Stimulated activated CD8-positive, alpha-beta memory T cell treated with anti-CD3 and anti-CD28 coated beads, Interleukin-4, amount 100 ng/mL, for 4 hours (primary cell): Measurements from ENCODE around the gene PTPRK.
"Not testable (repeated sequence)": the region's sequence is repeated elsewhere in the genome, so short reads cannot be mapped to it uniquely, and the experiment has no call there.

Experiments
- DNase-seq, 2 donors: peaks; one replicate each; pipeline ENCODE4 v3.0.0-alpha.2; 2020; ENCODE audit warnings: low read depth in 2 of 2, low spot score in 1 of 2

The PTPRK gene

DNA sequence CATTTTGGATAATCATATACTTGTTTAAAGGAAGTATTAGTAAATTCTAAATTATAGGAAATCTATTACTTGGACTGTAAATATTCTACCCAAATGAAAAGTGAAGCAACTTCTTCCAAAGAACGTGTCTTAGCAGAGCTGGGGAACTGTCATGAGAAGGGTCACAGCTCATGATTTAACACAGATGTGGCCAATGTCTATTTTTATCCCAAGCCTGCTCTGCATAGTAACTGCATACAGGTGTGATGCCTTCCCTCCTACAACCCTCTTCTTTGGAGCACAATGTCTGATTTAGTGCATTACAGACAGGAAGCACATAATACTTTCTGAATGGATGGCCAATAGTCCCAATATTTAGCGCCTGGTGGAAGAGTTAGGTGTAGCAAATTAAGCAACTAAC is 480.9 kb downstream of the PTPRK start:
- no peak for DNase-seq

- no peak for DNase-seq
These were observed 483.4 kb downstream of the PTPRK start for GRCh38 chr6:128036808-128037570.

DNA sequence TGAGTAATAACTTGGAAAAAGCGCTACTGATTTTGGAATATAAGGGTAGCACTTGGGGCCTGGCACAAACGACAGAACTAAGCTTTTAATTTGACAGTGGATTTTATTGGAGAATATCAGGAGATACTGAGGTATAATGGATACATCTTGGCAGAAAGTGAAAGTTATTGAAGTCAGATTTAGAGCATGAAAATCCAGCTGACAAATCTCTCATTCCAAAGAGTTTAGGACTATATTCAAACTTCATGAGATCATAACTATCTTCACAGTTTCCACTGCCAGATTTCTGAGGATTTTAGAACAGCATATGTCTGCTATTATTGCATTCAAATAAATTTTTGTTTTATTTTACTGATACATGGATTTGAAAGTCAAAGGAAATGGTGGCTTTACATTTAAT is 487.2 kb downstream of the PTPRK start:
- no peak for DNase-seq

DNA sequence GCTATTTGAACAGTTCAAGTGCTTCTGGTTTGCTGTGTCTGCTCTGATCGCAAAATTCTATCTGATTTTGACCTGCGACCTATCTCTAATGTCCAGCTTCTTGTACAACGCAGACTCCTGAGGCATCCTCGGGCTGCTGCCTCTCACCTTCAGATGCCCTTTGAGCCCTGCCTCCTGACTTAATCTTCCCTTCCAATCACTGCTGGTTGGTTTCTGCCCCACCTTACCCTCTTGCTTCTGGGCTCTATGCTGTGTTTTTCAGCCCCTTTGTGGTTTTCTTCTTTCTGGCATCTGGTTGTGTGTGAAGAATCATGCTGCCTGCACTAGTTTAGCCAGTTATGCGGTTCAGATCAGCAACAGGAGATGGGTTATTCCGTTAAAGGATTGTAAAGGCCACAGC is 488.4 kb downstream of the PTPRK start:
- no peak for DNase-seq

DNA sequence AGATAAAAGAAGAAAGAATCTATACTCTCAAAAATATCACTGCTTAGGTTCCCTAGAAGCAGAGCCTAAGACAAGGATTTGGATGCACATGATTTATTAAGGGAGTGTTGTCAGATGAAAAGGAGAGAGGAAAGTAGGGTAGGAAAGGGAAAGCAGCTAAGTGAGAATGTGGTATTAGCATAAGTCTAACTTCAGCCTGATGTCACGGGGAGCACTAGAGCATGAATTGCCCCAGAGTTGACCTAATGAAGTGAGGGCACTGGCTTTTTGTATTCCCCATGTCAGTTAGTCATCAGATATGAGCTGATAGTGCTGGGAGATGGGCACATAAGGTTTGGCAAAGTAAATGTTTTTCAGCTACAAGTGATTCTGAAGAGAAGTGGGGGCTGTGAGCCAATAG is 490.6 kb downstream of the PTPRK start:
- no peak for DNase-seq

DNA sequence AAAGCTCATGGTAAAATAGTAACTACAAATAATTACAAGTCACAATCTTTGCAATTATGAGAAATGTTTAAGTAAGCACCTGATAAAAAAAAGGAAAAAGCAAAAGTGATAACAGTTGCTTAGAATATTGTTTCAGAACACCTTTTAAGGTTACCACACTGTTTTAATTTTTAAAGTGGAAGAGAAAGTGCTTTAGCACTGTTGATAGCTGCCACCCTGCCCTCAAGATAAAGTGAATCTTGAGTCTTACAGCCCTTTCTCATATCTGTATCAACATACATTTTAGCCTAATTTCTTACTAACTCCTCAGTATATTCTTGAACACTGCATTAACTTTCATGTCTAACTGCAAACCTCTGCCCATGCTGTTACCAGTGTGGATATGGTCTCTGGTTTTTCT is 492.2 kb downstream of the PTPRK start:
- DNase-seq, result no peak

DNA sequence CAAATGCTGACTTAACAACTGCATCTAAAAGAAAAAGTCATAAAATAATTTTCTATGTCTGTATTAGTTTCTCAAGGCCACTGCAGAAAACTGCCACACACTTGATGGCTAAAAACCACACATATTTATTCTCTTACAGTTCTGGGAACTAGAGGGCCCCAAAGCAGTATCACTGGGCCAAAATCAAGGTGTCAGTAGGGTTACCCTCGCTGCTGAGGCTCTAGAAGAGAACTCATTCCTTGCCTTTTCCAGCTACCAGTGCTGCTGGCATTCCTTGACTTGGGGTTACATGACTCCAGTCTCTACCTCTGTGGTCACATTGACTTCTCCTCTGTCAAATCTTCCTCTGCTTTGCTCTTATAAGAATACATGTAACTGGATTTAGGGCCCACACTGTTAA is 494.9 kb downstream of the PTPRK start:
- no peak for DNase-seq

GRCh38 chr6:128024969-128025368 is 495.4 kb downstream of the PTPRK start:
- DNase-seq, result no peak

GRCh38 chr6:128024046-128024445 is 496.4 kb downstream of the PTPRK start:
- DNase-seq, result no peak

- DNase-seq, result no peak
These were observed 501.6 kb downstream of the PTPRK start for GRCh38 chr6:128018821-128019220.

DNA sequence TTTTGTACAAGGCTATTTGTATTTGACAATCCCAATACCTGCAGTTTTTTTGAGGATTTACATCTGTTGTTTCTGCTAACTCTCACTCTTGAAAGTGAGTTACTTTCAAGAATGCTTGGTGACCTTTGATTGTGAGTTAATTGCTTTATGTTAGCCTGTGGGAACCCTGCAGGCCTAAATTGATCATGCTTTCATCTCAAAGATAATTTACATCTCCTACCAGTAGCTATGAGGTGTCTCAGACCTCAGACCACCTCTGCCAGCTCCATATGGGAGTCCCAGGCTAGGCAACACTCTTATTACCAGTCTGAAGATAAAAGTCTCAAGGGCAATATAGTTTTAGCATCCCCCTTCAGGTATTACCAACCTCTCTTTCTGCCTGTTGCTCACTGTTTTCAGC is 503.1 kb downstream of the PTPRK start:
- DNase-seq, result no peak

DNA sequence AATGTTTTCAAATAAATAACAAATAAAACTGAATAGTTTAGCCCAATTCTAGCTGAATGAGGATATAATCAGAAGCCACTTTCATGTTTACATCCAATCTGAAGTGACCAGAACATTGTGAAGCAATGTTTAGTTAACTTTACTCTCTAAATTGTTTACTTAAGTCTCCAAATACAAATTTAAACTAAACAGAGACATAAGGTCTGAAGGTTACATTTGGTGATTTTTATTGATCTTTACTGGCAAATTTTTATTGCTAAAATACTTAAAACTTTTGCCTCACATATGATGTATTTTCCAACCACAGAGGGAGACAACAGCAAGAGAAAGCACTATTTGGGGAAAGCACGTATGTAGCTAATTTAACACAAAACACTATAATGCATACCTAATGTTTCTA is 512.7 kb downstream of the PTPRK start:
- no peak for DNase-seq

- no peak for DNase-seq
These were observed 515.4 kb downstream of the PTPRK start for GRCh38 chr6:128005009-128005408.

GRCh38 chr6:128000363-128000762 is 520.0 kb downstream of the PTPRK start:
- DNase-seq, result no peak

GRCh38 chr6:127998985-127999384 is 521.4 kb downstream of the PTPRK start:
- no peak for DNase-seq

DNA sequence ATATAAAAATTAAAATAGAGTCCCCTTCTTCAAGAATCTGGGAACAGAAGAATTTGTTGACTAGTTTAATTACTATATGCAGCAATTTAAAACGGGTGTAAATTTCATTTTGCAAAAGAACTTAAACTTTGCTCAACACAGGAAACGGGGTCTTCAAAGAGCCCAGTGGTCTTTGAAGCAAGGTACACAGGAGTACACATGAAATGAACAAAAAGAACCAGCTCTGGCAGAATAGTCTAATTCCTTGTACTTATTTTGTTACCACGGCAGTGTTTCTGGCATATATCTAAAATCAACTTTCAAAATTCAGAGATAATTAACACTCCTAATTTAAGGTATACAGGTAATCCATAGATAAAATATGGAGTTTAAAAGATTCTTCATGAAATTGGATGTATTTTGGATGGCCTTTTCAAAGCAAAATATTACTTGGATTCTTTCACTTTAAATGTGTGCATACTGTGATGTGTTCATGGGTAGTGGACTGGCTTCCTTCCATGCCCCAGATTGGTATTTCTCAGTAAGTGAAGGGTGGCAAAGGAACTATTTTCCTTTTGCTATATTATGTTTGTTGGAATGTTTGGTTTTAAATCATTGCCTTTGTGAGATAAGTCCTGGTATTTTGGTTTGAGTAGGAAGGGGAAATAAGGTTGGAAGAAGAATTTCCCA is 522.8 kb downstream of the PTPRK start:
- no peak for DNase-seq

DNA sequence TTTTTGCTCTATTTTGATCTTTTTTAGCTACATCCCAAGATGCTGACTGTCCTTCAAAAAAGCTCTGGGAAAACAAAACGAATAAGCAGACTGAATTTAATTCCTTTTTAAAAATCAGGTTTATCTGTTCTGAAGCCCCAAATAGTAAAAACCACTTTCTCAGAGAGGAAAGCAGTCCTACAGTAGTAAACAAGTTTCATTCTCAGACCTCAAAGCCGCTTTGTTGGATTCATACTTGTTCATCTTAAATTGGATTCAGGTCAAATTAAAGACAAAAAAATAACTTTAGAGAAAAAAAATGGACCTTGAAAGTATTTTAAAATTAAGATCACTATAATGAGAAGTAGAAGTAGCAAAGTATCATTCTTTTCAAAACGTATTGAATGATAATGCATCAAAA is 523.5 kb downstream of the PTPRK start:
- no peak for DNase-seq

GRCh38 chr6:127992144-127992543 is 528.3 kb downstream of the PTPRK start:
- no peak for DNase-seq

DNA sequence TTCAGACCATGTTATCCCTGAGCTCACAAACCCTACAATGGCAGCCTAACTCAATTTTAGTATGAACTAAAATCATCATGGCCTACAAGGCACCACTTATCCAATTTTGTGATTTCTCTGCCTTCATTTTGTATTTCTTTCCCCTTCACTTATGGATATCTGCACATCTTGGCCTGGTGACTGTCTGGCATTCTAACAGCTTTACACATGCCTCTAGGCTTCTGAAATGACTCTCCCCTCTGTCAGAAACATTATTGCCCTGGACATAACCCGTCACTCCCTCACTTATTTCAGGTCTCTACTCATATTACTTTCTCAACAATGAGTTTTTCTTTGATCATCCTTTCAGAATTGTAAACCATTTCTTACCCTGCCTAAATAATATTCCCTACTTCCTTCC is 530.3 kb downstream of the PTPRK start:
- no peak for DNase-seq

GRCh38 chr6:127980996-127981395 is 539.4 kb downstream of the PTPRK start:
- DNase-seq, result no peak

GRCh38 chr6:127978185-127978584 is 542.2 kb downstream of the PTPRK start:
- DNase-seq, result not testable (repeated sequence)

GRCh38 chr6:127976796-127977195 is 543.6 kb downstream of the PTPRK start:
- DNase-seq, result no peak

GRCh38 chr6:127976111-127976510 is 544.3 kb downstream of the PTPRK start:
- no peak for DNase-seq
